Measurements from ENCODE around the gene CAB39L.

The CAB39L gene

GRCh38 chr13:49443704-49444523 lies at the start of gene CAB39L, which contains the start of gene SETDB2:
Gene CAB39L, minus strand, starts transcription at chr13:49444064. Its CDS starts 61,154 bp downstream, at chr13:49382910.
Gene SETDB2, plus strand, starts transcription at chr13:49444274. Its CDS starts 7,620 bp downstream, at chr13:49451894.
- no peaks in the 10 kb centered on the region for H4K20me1 ChIP-seq (ENCODE audit: insufficient read depth)
- peak within 1 kb of the TSS; percentile 73 for H2AFZ ChIP-seq (ENCODE audit: low read depth)
- 0 out of 2 replicates have a peak, but pooled peaks have one; percentile 15 for TF ChIP-seq CTCF (conservative IDR thresholded peaks at IDR 0.05; ENCODE audit: low read depth, low read length)
- no peaks in the 10 kb centered on the region for H3K27me3 ChIP-seq (ENCODE audit: insufficient read depth, low read depth)
- H3K27ac ChIP-seq, result peak within 1 kb of the TSS; percentile 86
- peak within 1 kb of the TSS; percentile 93 for H3K4me2 ChIP-seq
- H3K4me3 ChIP-seq (IDR thresholded peaks at IDR 0.05; ENCODE audit: insufficient read depth, low read depth, low read length), result no peak within 1 kb of the TSS
- H3K36me3 ChIP-seq (ENCODE audit: insufficient read depth), result no peaks in the 10 kb centered on the region
- H3K79me2 ChIP-seq (ENCODE audit: insufficient read depth, low read depth), result peaks cover 20% of the 10 kb centered on the region; the same call in 1 of the 2 replicates
- peaks cover 29% of the 10 kb centered on the region for H3K4me1 ChIP-seq (ENCODE audit: low read depth, poor library complexity, severe bottlenecking)
- H3K9ac ChIP-seq, result peak within 1 kb of the TSS; percentile 74

- no peak overlapping the region for H3K9ac ChIP-seq
- H3K27ac ChIP-seq, result no peak overlapping the region
- H3K4me2 ChIP-seq, result no peak overlapping the region
- peaks cover 7% of the 10 kb centered on the region for H3K4me1 ChIP-seq (ENCODE audit: low read depth, poor library complexity, severe bottlenecking)
- H3K4me3 ChIP-seq (IDR thresholded peaks at IDR 0.05; ENCODE audit: insufficient read depth, low read depth, low read length), result no peak overlapping the region
- no peak for TF ChIP-seq CTCF (conservative IDR thresholded peaks at IDR 0.05; ENCODE audit: low read depth, low read length)
- no peaks in the 10 kb centered on the region for H3K79me2 ChIP-seq (ENCODE audit: insufficient read depth, low read depth)
- H3K36me3 ChIP-seq (ENCODE audit: insufficient read depth), result no peaks in the 10 kb centered on the region
- H3K27me3 ChIP-seq (ENCODE audit: insufficient read depth, low read depth), result no peaks in the 10 kb centered on the region
- H2AFZ ChIP-seq (ENCODE audit: low read depth), result no peak overlapping the region
- H4K20me1 ChIP-seq (ENCODE audit: insufficient read depth), result no peaks in the 10 kb centered on the region
These were observed 44.7 kb upstream of the CAB39L start for GRCh38 chr13:49488563-49488962.

- H3K4me3 ChIP-seq (IDR thresholded peaks at IDR 0.05; ENCODE audit: insufficient read depth, low read depth, low read length), result no peak overlapping the region
- no peak overlapping the region for H3K9ac ChIP-seq
- H3K4me1 ChIP-seq (ENCODE audit: low read depth, poor library complexity, severe bottlenecking), result no peaks in the 10 kb centered on the region
- H3K27me3 ChIP-seq (ENCODE audit: insufficient read depth, low read depth), result no peaks in the 10 kb centered on the region
- H3K36me3 ChIP-seq (ENCODE audit: insufficient read depth), result no peaks in the 10 kb centered on the region
- H3K79me2 ChIP-seq (ENCODE audit: insufficient read depth, low read depth), result no peaks in the 10 kb centered on the region
- H4K20me1 ChIP-seq (ENCODE audit: insufficient read depth), result no peaks in the 10 kb centered on the region
- TF ChIP-seq CTCF (conservative IDR thresholded peaks at IDR 0.05; ENCODE audit: low read depth, low read length), result no peak
- H2AFZ ChIP-seq (ENCODE audit: low read depth), result no peak overlapping the region
- H3K27ac ChIP-seq, result no peak overlapping the region
- H3K4me2 ChIP-seq, result no peak overlapping the region
These were observed 37.9 kb upstream of the CAB39L start for GRCh38 chr13:49481788-49482187.

GRCh38 chr13:49476529-49476928 lies 32.7 kb upstream of the CAB39L start:
- H3K27me3 ChIP-seq (ENCODE audit: insufficient read depth, low read depth), result no peaks in the 10 kb centered on the region
- H3K4me3 ChIP-seq (IDR thresholded peaks at IDR 0.05; ENCODE audit: insufficient read depth, low read depth, low read length), result no peak overlapping the region
- no peaks in the 10 kb centered on the region for H3K36me3 ChIP-seq (ENCODE audit: insufficient read depth)
- H3K9ac ChIP-seq, result no peak overlapping the region
- no peak overlapping the region for H2AFZ ChIP-seq (ENCODE audit: low read depth)
- H3K4me1 ChIP-seq (ENCODE audit: low read depth, poor library complexity, severe bottlenecking), result no peaks in the 10 kb centered on the region
- H3K27ac ChIP-seq, result no peak overlapping the region
- no peak overlapping the region for H3K4me2 ChIP-seq
- H3K79me2 ChIP-seq (ENCODE audit: insufficient read depth, low read depth), result no peaks in the 10 kb centered on the region
- H4K20me1 ChIP-seq (ENCODE audit: insufficient read depth), result no peaks in the 10 kb centered on the region
- TF ChIP-seq CTCF (conservative IDR thresholded peaks at IDR 0.05; ENCODE audit: low read depth, low read length), result no peak

Data from KMS-11 (cell line).